Erythroblast (primary cell): Measurements from ENCODE around the gene BAG2.

ENCODE experiments used
- DNase-seq, 2 experiments: peaks; one replicate each; lab custom pipeline; 2025; lab: John Stamatoyannopoulos, UW
- GATA1 ChIP-seq: IDR thresholded peaks from 2 replicates; pipeline ENCODE4 v1.6.1; 2011; ENCODE audit warnings: low read depth, mild to moderate bottlenecking, control low read depth, low read length, moderate library complexity
- POLR2A ChIP-seq: IDR thresholded peaks from 2 replicates; pipeline ENCODE4 v1.6.1; 2011; ENCODE audit warnings: mild to moderate bottlenecking, low read length

Gene BAG2

GRCh38 chr6:57195457-57195856 is 23.3 kb downstream of the BAG2 start:
- TF ChIP-seq POLR2A (no peak), GATA1 (no peak)
- no peak for DNase-seq

- TF ChIP-seq POLR2A: no peak
- TF ChIP-seq GATA1: no peak
- DNase-seq: no peak
Observed at GRCh38 chr6:57198926-57199636, 27.0 kb downstream of the BAG2 start.

GRCh38 chr6:57201718-57202117 is 29.6 kb downstream of the BAG2 start:
- TF ChIP-seq POLR2A (no peak), GATA1 (no peak)
- no peak for DNase-seq

- no peak for DNase-seq
Observed at GRCh38 chr6:57205550-57206328, 33.6 kb downstream of the BAG2 start.

GRCh38 chr6:57207141-57207540 is 35.0 kb downstream of the BAG2 start:
- TF ChIP-seq POLR2A: no peak
- TF ChIP-seq GATA1: no peak
- DNase-seq: no peak

More at GRCh38 chr6:57205550-57206328, 33.6 kb downstream of the BAG2 start:
- TF ChIP-seq GATA1 (no peak), POLR2A (no peak)

- DNase-seq: no peak
- TF ChIP-seq GATA1 (no peak), POLR2A (no peak)
Observed at GRCh38 chr6:57207872-57208271, 35.7 kb downstream of the BAG2 start.

GRCh38 chr6:57209030-57209429 is 36.9 kb downstream of the BAG2 start:
- DNase-seq: no peak
- TF ChIP-seq GATA1: no peak
- no peak for TF ChIP-seq POLR2A

- TF ChIP-seq POLR2A (no peak), GATA1 (no peak)
- no peak for DNase-seq
Observed at GRCh38 chr6:57210060-57210459, 37.9 kb downstream of the BAG2 start.

- no peak for TF ChIP-seq GATA1
- no peak for TF ChIP-seq POLR2A
- DNase-seq: no peak
Observed at GRCh38 chr6:57215260-57215659, 43.1 kb downstream of the BAG2 start.

GRCh38 chr6:57216235-57217101 is 44.3 kb downstream of the BAG2 start:
- no peak for DNase-seq

GRCh38 chr6:57217270-57217669 is 45.1 kb downstream of the BAG2 start:
- TF ChIP-seq POLR2A (no peak), GATA1 (no peak)
- no peak for DNase-seq

More at GRCh38 chr6:57216235-57217101, 44.3 kb downstream of the BAG2 start:
- TF ChIP-seq POLR2A (no peak), GATA1 (no peak)

- DNase-seq: no peak
- TF ChIP-seq GATA1 (no peak), POLR2A (no peak)
Observed at GRCh38 chr6:57220083-57220703, 48.1 kb downstream of the BAG2 start.

- peak; percentile 56 to 68 for DNase-seq
- TF ChIP-seq POLR2A (no peak), GATA1 (no peak)
Observed at GRCh38 chr6:57221191-57221935, 49.2 kb downstream of the BAG2 start.
